ENCODE results near the gene GREB1. TPM values are rescaled to one million over a fixed set of nuclear protein-coding genes. Genes with fewer than 3 reads are reported as not detected.

GREB1 gene
- total RNA-seq, 1 donor from 2014 or later: 3.8 TPM

- peak; percentile 60 for DNase-seq (ENCODE audit: low spot score)
Measured at GRCh38 chr2:11659851-11660250, 126.0 kb downstream of the GREB1 start.

- peak; percentile 51 for DNase-seq (ENCODE audit: low spot score)
Measured at GRCh38 chr2:11660396-11660795, 126.6 kb downstream of the GREB1 start.

GRCh38 chr2:11661891-11662435, 128.1 kb downstream of the GREB1 start:
- peak; percentile 68 for DNase-seq (ENCODE audit: low spot score)

GRCh38 chr2:11662882-11663281, 129.0 kb downstream of the GREB1 start:
- no peak for DNase-seq (ENCODE audit: low spot score)

- DNase-seq (ENCODE audit: low spot score): no peak
Measured at GRCh38 chr2:11663427-11663826, 129.6 kb downstream of the GREB1 start.

GRCh38 chr2:11665028-11665427, 131.2 kb downstream of the GREB1 start:
- no peak for DNase-seq (ENCODE audit: low spot score)

GRCh38 chr2:11665510-11666362, 131.9 kb downstream of the GREB1 start:
- DNase-seq (ENCODE audit: low spot score): no peak

- peak; percentile 16 for DNase-seq (ENCODE audit: low spot score)
Measured at GRCh38 chr2:11667194-11667593, 133.3 kb downstream of the GREB1 start.

- peak; percentile 77 for DNase-seq (ENCODE audit: low spot score)
Measured at GRCh38 chr2:11667866-11668637, 134.2 kb downstream of the GREB1 start.

- peak; percentile 84 for DNase-seq (ENCODE audit: low spot score)
Measured at GRCh38 chr2:11669454-11670291, 135.8 kb downstream of the GREB1 start, which contains the start of gene NTSR2. Gene NTSR2, minus strand, starts transcription at chr2:11670195. Its CDS starts 66 bp downstream, at chr2:11670129.

GRCh38 chr2:11672407-11672806, 138.6 kb downstream of the GREB1 start:
- DNase-seq (ENCODE audit: low spot score): no peak

GRCh38 chr2:11674983-11675382, 141.1 kb downstream of the GREB1 start:
- DNase-seq (ENCODE audit: low spot score): peak; percentile 30

GRCh38 chr2:11675423-11676112, 141.7 kb downstream of the GREB1 start:
- DNase-seq (ENCODE audit: low spot score): no peak

- DNase-seq (ENCODE audit: low spot score): peak; percentile 55
Measured at GRCh38 chr2:11676640-11677039, 142.8 kb downstream of the GREB1 start.

GRCh38 chr2:11677136-11678055, 143.6 kb downstream of the GREB1 start:
- DNase-seq (ENCODE audit: low spot score): peak; percentile 83

- peak; percentile 77 for DNase-seq (ENCODE audit: low spot score)
Measured at GRCh38 chr2:11678306-11678960, 144.6 kb downstream of the GREB1 start.

GRCh38 chr2:11679016-11679415, 145.2 kb downstream of the GREB1 start:
- DNase-seq (ENCODE audit: low spot score): peak; percentile 22

- peak; percentile 62 for DNase-seq (ENCODE audit: low spot score)
Measured at GRCh38 chr2:11679486-11680181, 145.8 kb downstream of the GREB1 start.

Data from mesenteric fat pad (tissue), 1 donor.